HepG2 (cell line): ENCODE measurements around the gene DNMBP. TPM values are rescaled to one million over a fixed set of nuclear protein-coding genes. Genes with fewer than 3 reads are reported as not detected.

ENCODE experiments used
- ATAC-seq: fragments of 200-7000 bp; cut with Tn5 transposase; 3 replicates; pipeline ENCODE4 v1.9.1; 2020; ENCODE audit warnings: mild to moderate bottlenecking, moderate library complexity
- BruUV-seq: library from RNA; stranded (reverse); fragments of 400-500 nt; replicated peaks from 2 replicates; lab custom pipeline; 2021; lab: Mats Ljungman, UMichigan
- CTCF ChIA-PET: fragments of 300-600 bp; formaldehyde crosslinking; extraction: SDS; loops from one replicate; lab custom pipeline; 2021; ENCODE audit warnings: low total read pairs, inconsistent platforms, low intra/inter-chr PET ratio; lab: Yijun Ruan, JAX
- POLR2A ChIA-PET: fragments of 350-600 bp; sonication (Branson Sonifier 250); formaldehyde crosslinking; loops from one replicate; lab custom pipeline; 2020; ENCODE audit warnings: antibody characterized with exemption, inconsistent platforms; lab: Yijun Ruan, JAX
- DNase-seq: peaks from one replicate; pipeline ENCODE4 v3.0.0-alpha.2; 2015; ENCODE audit warnings: low spot score
- FAIRE-seq: peaks from 3 replicates; lab custom pipeline; 2011; peaks lifted over from hg19 to GRCh38; lab: Jason Lieb, UNC
- H2AFZ ChIP-seq: one replicate; pipeline ENCODE4 v1.6.1; 2011; ENCODE audit warnings: low read length, inconsistent platforms
- H3K27ac ChIP-seq: fragments of 300-600 bp; 3 replicates; pipeline ENCODE4 v1.8.0; 2011; ENCODE audit warnings: mixed run types, mild to moderate bottlenecking, mixed read lengths, low read length, inconsistent platforms; ENCODE audit not compliant: insufficient read depth; ENCODE audit errors: extremely low read length
- H3K27me3 ChIP-seq, 2 experiments: fragments of 200-600 bp in 1 of 2; 2 replicates in 1 of 2; 3 replicates in 1 of 2; pipeline versions ENCODE4 v1.6.0 to v1.8.0; 2011; ENCODE audit warnings: low read length in 2 of 2, mild to moderate bottlenecking in 2 of 2, moderate library complexity in 2 of 2, inconsistent platforms in 1 of 2; ENCODE audit not compliant: insufficient read depth in 2 of 2, control insufficient read depth in 1 of 2
- H3K36me3 ChIP-seq, 2 experiments: fragments of 200-600 bp in 1 of 2; replicated peaks in 1 of 2; 2 replicates in 1 of 2; 3 replicates in 1 of 2; pipeline versions ENCODE4 v1.5.1 to v1.8.0; 2011; ENCODE audit warnings: low read length in 2 of 2, inconsistent platforms in 1 of 2; ENCODE audit not compliant: insufficient read depth in 2 of 2, control insufficient read depth in 1 of 2
- H3K4me1 ChIP-seq: 2 replicates; pipeline ENCODE4 v1.5.1; 2012; ENCODE audit warnings: low read length, inconsistent platforms; ENCODE audit not compliant: insufficient read depth
- H3K4me2 ChIP-seq: 2 replicates; pipeline ENCODE4 v1.6.0; 2011; ENCODE audit warnings: low read depth, low read length, inconsistent platforms
- H3K4me3 ChIP-seq, 3 experiments: fragments of 200-600 bp in 1 of 3; sonication (generic), shearing (Covaris generic) in 1 of 3; replicated peaks in 1 of 3; 2 replicates each; pipeline ENCODE4 v1.5.1; 2011 to 2016; ENCODE audit warnings: low read length in 3 of 3, inconsistent platforms in 2 of 3, low read depth in 2 of 3, mild to moderate bottlenecking in 2 of 3, control low read depth in 1 of 3, mixed read lengths in 1 of 3; ENCODE audit not compliant: insufficient read depth in 1 of 3
- H3K79me2 ChIP-seq: one replicate; pipeline ENCODE4 v1.6.1; 2011; ENCODE audit warnings: low read length, inconsistent platforms; ENCODE audit not compliant: insufficient read depth
- H3K9ac ChIP-seq: 2 replicates; pipeline ENCODE4 v1.6.0; 2011; ENCODE audit warnings: mild to moderate bottlenecking, low read depth, low read length, inconsistent platforms; ENCODE audit not compliant: insufficient read depth
- H3K9me3 ChIP-seq: 2 replicates; pipeline ENCODE4 v1.5.1; 2012; ENCODE audit warnings: mild to moderate bottlenecking, low read length
- H4K20me1 ChIP-seq: 2 replicates; pipeline ENCODE4 v1.6.0; 2011; ENCODE audit warnings: inconsistent platforms, mild to moderate bottlenecking, low read length, moderate library complexity; ENCODE audit not compliant: insufficient read depth
- ARID4A ChIP-seq: sonication (generic); formaldehyde crosslinking; IDR thresholded peaks from 2 replicates; pipeline ENCODE4 v1.5.0; 2020; ENCODE audit warnings: mild to moderate bottlenecking, missing genetic modification reagents, borderline replicate concordance
- CCDC6 ChIP-seq: sonication (generic); formaldehyde crosslinking; IDR thresholded peaks from 2 replicates; pipeline ENCODE4 v1.8.1; 2022; ENCODE audit warnings: mild to moderate bottlenecking, missing genetic modification reagents, moderate library complexity
- CEBPB ChIP-seq: IDR thresholded peaks from 2 replicates; pipeline ENCODE4 v1.6.1; 2011; ENCODE audit warnings: low read depth, low read length, improper control_type of control experiment, borderline replicate concordance
- CENPT ChIP-seq: sonication (generic); formaldehyde crosslinking; IDR thresholded peaks from 2 replicates; pipeline ENCODE4 v1.8.0; 2022; ENCODE audit warnings: low read depth, mild to moderate bottlenecking, moderate library complexity, missing genetic modification reagents
- EHMT2 ChIP-seq: fragments of 200-600 bp; sonication (generic); IDR thresholded peaks from 2 replicates; pipeline ENCODE4 v1.7.0; 2017; ENCODE audit warnings: antibody characterized with exemption, low read depth, low read length, borderline replicate concordance
- HCFC1 ChIP-seq: fragments of 150-350 bp; IDR thresholded peaks from 2 replicates; pipeline ENCODE4 v1.6.1; 2014; ENCODE audit warnings: low read depth, low read length
- HDAC2 ChIP-seq: sonication (generic); formaldehyde crosslinking; IDR thresholded peaks from 2 replicates; pipeline ENCODE4 v1.4.0; 2020; ENCODE audit warnings: missing genetic modification reagents
- KLF12 ChIP-seq: sonication (generic); formaldehyde crosslinking; IDR thresholded peaks from 2 replicates; pipeline ENCODE4 v1.4.0; 2020; ENCODE audit warnings: missing genetic modification reagents, borderline replicate concordance
- KMT2A ChIP-seq: sonication (generic); formaldehyde crosslinking; IDR thresholded peaks from 2 replicates; pipeline ENCODE4 v1.4.0; 2020; ENCODE audit warnings: missing genetic modification reagents
- NFE2L2 ChIP-seq: fragments of 150-350 bp; IDR thresholded peaks from 2 replicates; pipeline ENCODE4 v1.6.1; 2014; ENCODE audit warnings: low read length
- NFIC ChIP-seq: IDR thresholded peaks from 2 replicates; pipeline ENCODE4 v1.6.1; 2012; ENCODE audit warnings: mild to moderate bottlenecking, low read length, inconsistent platforms
- PATZ1 ChIP-seq: sonication (generic); formaldehyde crosslinking; IDR thresholded peaks from 2 replicates; pipeline ENCODE4 v1.4.0; 2020; ENCODE audit warnings: missing genetic modification reagents
- SALL2 ChIP-seq: sonication (generic); formaldehyde crosslinking; IDR thresholded peaks from 2 replicates; pipeline ENCODE4 v1.8.1; 2023; ENCODE audit warnings: mild to moderate bottlenecking, missing genetic modification reagents, inconsistent platforms
- SAP130 ChIP-seq: IDR thresholded peaks from 2 replicates; pipeline ENCODE4 v1.6.1; 2016; ENCODE audit warnings: low read depth
- SIN3A ChIP-seq: IDR thresholded peaks from 2 replicates; pipeline ENCODE4 v1.6.1; 2011; ENCODE audit warnings: low read depth, mild to moderate bottlenecking, control low read depth, low read length, borderline replicate concordance
- ZFX ChIP-seq: sonication (generic); formaldehyde crosslinking; IDR thresholded peaks from 2 replicates; pipeline ENCODE4 v1.4.0; 2020; ENCODE audit warnings: mild to moderate bottlenecking, low read depth, missing genetic modification reagents, moderate library complexity
- ZKSCAN1 ChIP-seq: fragments of 150-350 bp; IDR thresholded peaks from 2 replicates; pipeline ENCODE4 v1.6.1; 2014; ENCODE audit warnings: low read length
- ZNF292 ChIP-seq: sonication (generic); formaldehyde crosslinking; IDR thresholded peaks from 2 replicates; pipeline ENCODE4 v1.8.1; 2022; ENCODE audit warnings: mild to moderate bottlenecking, low read depth, missing genetic modification reagents, borderline replicate concordance
- WGBS: methylation state at CpG from one replicate; pipeline ENCODE4 v1.1.6; 2017; ENCODE audit warnings: low lambda C conversion rate; 5-methylcytosine and 5-hydroxymethylcytosine counted together
- in situ Hi-C: cut with HindIII; loops from 2 replicates; pipeline ENCODE4 v1.10.0; 2017; ENCODE audit warnings: low pct_unique_long_range_greater_than_20kb; ENCODE audit not compliant: extremely low pct_ligation_motif_present
- intact Hi-C: fragments of 100-400 bp; cut with micrococcal nuclease; formaldehyde crosslinking; loops from one replicate; pipeline ENCODE4 v1.10.0; 2022; ENCODE audit not compliant: unreplicated experiment
- polyA plus RNA-seq, 8 experiments: library from polyadenylated mRNA; depleted of rRNA in 3 of 8; stranded (reverse) in 7 of 8; unstranded in 1 of 8; fragments of >200 nt; fragmentation: Illumina TruSeq in 4 of 8; extraction: Trizol in 4 of 8; gene quantifications; 2 replicates each; pipeline versions ENCODE4 v1.2.1 to v1.2.3, GENCODE V29; 2011 to 2016; ENCODE audit warnings: low read depth in 4 of 8, missing spikeins in 1 of 8, mixed read lengths in 1 of 8; ENCODE audit not compliant: insufficient read depth in 1 of 8
- total RNA-seq, 5 experiments: library from RNA; depleted of rRNA; stranded (reverse); fragments of >200 nt; fragmentation: Illumina TruSeq; extraction: Trizol; gene quantifications; 2 replicates each; pipeline ENCODE4 v1.2.3, GENCODE V29; 2016; ENCODE audit warnings: low read depth in 1 of 5

DNMBP gene
- total and polyA plus RNA-seq, 2 of the 13 experiments (the other 11 are each of a cell fraction or from before 2014, with no cell fraction given): 3.6 to 6.3 TPM

GRCh38 chr10:99926925-99927720 is 82.6 kb downstream of the DNMBP start:
- Histone ChIP-seq H3K27me3 (no peaks in the 10 kb centered on the region; a peak in 1 of 5 replicates), H3K4me1 (peaks cover 79% of the 10 kb centered on the region), H3K27ac (peak overlapping the region; percentile 71), H3K9ac (peak overlapping the region; percentile 65), H3K36me3 (no peaks in the 10 kb centered on the region), H4K20me1 (no peaks in the 10 kb centered on the region), H3K4me3 (peak overlapping the region; percentile 65 to 69 (median 68)), H3K79me2 (peaks cover 48% of the 10 kb centered on the region), H2AFZ (no peak overlapping the region), H3K4me2 (peak overlapping the region; percentile 98), H3K9me3 (no peaks in the 10 kb centered on the region)
- TF ChIP-seq NFIC (0 out of 2 replicates have a peak, but pooled peaks have one; percentile 14), ZNF292 (CRISPR knock-in tag) (0 out of 2 replicates have a peak, but pooled peaks have one; percentile 9), HDAC2 (CRISPR knock-in tag) (no peak), NFE2L2 (no peak), ARID4A (CRISPR knock-in tag) (peak; percentile 9; the same call in 1 of the 2 replicates), PATZ1 (peak; percentile 40; the same call in 1 of the 2 replicates), KLF12 (0 out of 2 replicates have a peak, but pooled peaks have one; percentile 31), EHMT2 (0 out of 2 replicates have a peak, but pooled peaks have one; percentile 27), CEBPB (0 out of 2 replicates have a peak, but pooled peaks have one; percentile 14), SAP130 (CRISPR knock-in tag) (0 out of 2 replicates have a peak, but pooled peaks have one; percentile 14), KMT2A (CRISPR knock-in tag) (peak; percentile 29; the same call in 1 of the 2 replicates), ZFX (CRISPR knock-in tag) (0 out of 2 replicates have a peak, but pooled peaks have one; percentile 19), HCFC1 (no peak), ZKSCAN1 (peak; percentile 76), CCDC6 (CRISPR knock-in tag) (0 out of 2 replicates have a peak, but pooled peaks have one; percentile 18), SALL2 (0 out of 2 replicates have a peak, but pooled peaks have one; percentile 49), CENPT (CRISPR knock-in tag) (no peak), SIN3A (0 out of 2 replicates have a peak, but pooled peaks have one; percentile 9)
- in situ Hi-C loops (no loop called here), intact Hi-C loops (loop anchor here (5.0 kb wide), 1 partner anchor 70 kb away; no protein-coding TSS in a partner anchor)
- ChIA-PET CTCF (no interaction called here), POLR2A (interaction anchor here (0.7 to 2.1 kb wide), 8 partner anchors 8 to 175 kb away, joined by 3 to 6 read pairs (median 3); partner anchors contain the start of gene DNMBP)
- ATAC-seq (no peak), DNase-seq (peak; percentile 15), FAIRE-seq (no peak)
- 15% methylated on average over 9 of the region's 9 CpGs for WGBS
- BruUV-seq: no TSS peak
